ENCODE data around the gene AFP. TPM values are rescaled to one million over a fixed set of nuclear protein-coding genes. Genes with fewer than 3 reads are reported as not detected.
"Not testable (repeated sequence)": the region's sequence is repeated elsewhere in the genome, so short reads cannot be mapped to it uniquely, and the experiment has no call there.

The AFP gene
- total RNA-seq (2021) (not detected in 2 replicates), Bru-seq, nascent RNA (percentile 5 among the genes with signal in this experiment), BruChase-seq, experiment 1, labeled RNA remaining after a 2-hour chase (not detected), BruChase-seq, experiment 2, labeled RNA remaining after a 6-hour chase (percentile 4 among the genes with signal in this experiment)
- long read RNA-seq, result 0 reads

GRCh38 chr4:73435984-73436383 lies at the start of gene AFP:
AFP (plus strand) TSS chr4:73436221; CDS start chr4:73436263, 42 bp downstream.
- DNase-seq (ENCODE audit: low spot score), result no peak
- Histone ChIP-seq H3K4me1 (ENCODE audit: insufficient read depth, low read length, poor library complexity, severe bottlenecking) (no peaks in the 10 kb centered on the region), H3K4me3 (ENCODE audit: low read depth, low read length, poor library complexity, severe bottlenecking) (no peak within 1 kb of the TSS), H3K27me3 (replicated peaks; ENCODE audit: insufficient read depth, low read depth, low read length, poor library complexity) (no peaks in the 10 kb centered on the region), H3K36me3 (ENCODE audit: insufficient read depth, low read length, poor library complexity, severe bottlenecking) (no peaks in the 10 kb centered on the region), H3K9me3 (ENCODE audit: low read depth, low read length, poor library complexity, severe bottlenecking) (no peaks in the 10 kb centered on the region), H3K27ac (ENCODE audit: low read depth, low read length, poor library complexity, severe bottlenecking) (no peak within 1 kb of the TSS)
- no TSS peak for BruUV-seq (replicated peaks)
- no peak for TF ChIP-seq EZH2 (IDR thresholded peaks at IDR 0.05; ENCODE audit: borderline replicate concordance, low read depth, low read length, poor library complexity, severe bottlenecking)
- no peak for TF ChIP-seq CTCF (conservative IDR thresholded peaks at IDR 0.05; ENCODE audit: low read depth, low read length)
- intact Hi-C loops (cut with micrococcal nuclease; ENCODE audit: unreplicated experiment), result no loop called here
- POLR2A ChIA-PET (ENCODE audit: low non-redundant PET), result no interaction called here
- CTCF ChIA-PET, result no interaction called here

- no TSS peak for BruUV-seq (replicated peaks)
- Histone ChIP-seq H3K27me3 (replicated peaks; ENCODE audit: insufficient read depth, low read depth, low read length, poor library complexity) (no peaks in the 10 kb centered on the region), H3K27ac (ENCODE audit: low read depth, low read length, poor library complexity, severe bottlenecking) (no peak overlapping the region), H3K36me3 (ENCODE audit: insufficient read depth, low read length, poor library complexity, severe bottlenecking) (no peaks in the 10 kb centered on the region), H3K4me3 (ENCODE audit: low read depth, low read length, poor library complexity, severe bottlenecking) (no peak overlapping the region), H3K4me1 (ENCODE audit: insufficient read depth, low read length, poor library complexity, severe bottlenecking) (no peaks in the 10 kb centered on the region), H3K9me3 (ENCODE audit: low read depth, low read length, poor library complexity, severe bottlenecking) (no peaks in the 10 kb centered on the region)
- POLR2A ChIA-PET (ENCODE audit: low non-redundant PET), result no interaction called here
- intact Hi-C loops (cut with micrococcal nuclease; ENCODE audit: unreplicated experiment), result no loop called here
- CTCF ChIA-PET, result no interaction called here
- DNase-seq (ENCODE audit: low spot score), result no peak
- no peak for TF ChIP-seq EZH2 (IDR thresholded peaks at IDR 0.05; ENCODE audit: borderline replicate concordance, low read depth, low read length, poor library complexity, severe bottlenecking)
- TF ChIP-seq CTCF (conservative IDR thresholded peaks at IDR 0.05; ENCODE audit: low read depth, low read length), result no peak
Measured at GRCh38 chr4:73387552-73387951, 48.5 kb upstream of the AFP start.

- DNase-seq (ENCODE audit: low spot score), result no peak
- BruUV-seq (replicated peaks), result no TSS peak
- ChIA-PET CTCF (no interaction called here), POLR2A (ENCODE audit: low non-redundant PET) (no interaction called here)
- intact Hi-C loops (cut with micrococcal nuclease; ENCODE audit: unreplicated experiment), result no loop called here
- no peak overlapping the region for H3K27ac ChIP-seq (ENCODE audit: low read depth, low read length, poor library complexity, severe bottlenecking)
- no peaks in the 10 kb centered on the region for H3K27me3 ChIP-seq (replicated peaks; ENCODE audit: insufficient read depth, low read depth, low read length, poor library complexity)
- H3K4me1 ChIP-seq (ENCODE audit: insufficient read depth, low read length, poor library complexity, severe bottlenecking), result no peaks in the 10 kb centered on the region
- H3K4me3 ChIP-seq (ENCODE audit: low read depth, low read length, poor library complexity, severe bottlenecking), result no peak overlapping the region
- no peak for TF ChIP-seq EZH2 (IDR thresholded peaks at IDR 0.05; ENCODE audit: borderline replicate concordance, low read depth, low read length, poor library complexity, severe bottlenecking)
- no peak for TF ChIP-seq CTCF (conservative IDR thresholded peaks at IDR 0.05; ENCODE audit: low read depth, low read length)
- H3K9me3 ChIP-seq (ENCODE audit: low read depth, low read length, poor library complexity, severe bottlenecking), result no peaks in the 10 kb centered on the region
- no peaks in the 10 kb centered on the region for H3K36me3 ChIP-seq (ENCODE audit: insufficient read depth, low read length, poor library complexity, severe bottlenecking)
Measured at GRCh38 chr4:73388887-73389286, 47.1 kb upstream of the AFP start.

GRCh38 chr4:73389663-73390062 lies 46.4 kb upstream of the AFP start:
- H3K36me3 ChIP-seq (ENCODE audit: insufficient read depth, low read length, poor library complexity, severe bottlenecking); DNase-seq (ENCODE audit: low spot score); H3K27me3 ChIP-seq (replicated peaks; ENCODE audit: insufficient read depth, low read depth, low read length, poor library complexity); H3K27ac ChIP-seq (ENCODE audit: low read depth, low read length, poor library complexity, severe bottlenecking); H3K4me3 ChIP-seq (ENCODE audit: low read depth, low read length, poor library complexity, severe bottlenecking); H3K9me3 ChIP-seq (ENCODE audit: low read depth, low read length, poor library complexity, severe bottlenecking); H3K4me1 ChIP-seq (ENCODE audit: insufficient read depth, low read length, poor library complexity, severe bottlenecking); CTCF ChIA-PET; POLR2A ChIA-PET (ENCODE audit: low non-redundant PET); intact Hi-C loops (cut with micrococcal nuclease; ENCODE audit: unreplicated experiment); BruUV-seq (replicated peaks): not testable (repeated sequence)

All from A673 (cell line).